Prostate gland (tissue), 2 donors: ENCODE data around the gene MUC12.
"Not testable (repeated sequence)": the region's sequence is repeated elsewhere in the genome, so short reads cannot be mapped to it uniquely, and the experiment has no call there.

ENCODE experiments used
- POLR2A ChIP-seq: fragments of 450-650 bp; IDR thresholded peaks from one replicate; pipeline ENCODE4 v1.6.1; 2016; ENCODE audit warnings: antibody characterized with exemption, mild to moderate bottlenecking
- TF ChIP-seq, protein P1 (sequence below), 4 experiments: fragments of 200-600 bp in 2 of 4; fragments of 450-650 bp in 2 of 4; sonication (generic) in 2 of 4; IDR thresholded peaks; 1 replicate in 3 of 4; 2 replicates in 1 of 4; pipeline ENCODE4 v1.5.1; 2016 to 2019; ENCODE audit warnings: antibody characterized with exemption in 4 of 4, mild to moderate bottlenecking in 2 of 4, moderate library complexity in 2 of 4

DNA sequence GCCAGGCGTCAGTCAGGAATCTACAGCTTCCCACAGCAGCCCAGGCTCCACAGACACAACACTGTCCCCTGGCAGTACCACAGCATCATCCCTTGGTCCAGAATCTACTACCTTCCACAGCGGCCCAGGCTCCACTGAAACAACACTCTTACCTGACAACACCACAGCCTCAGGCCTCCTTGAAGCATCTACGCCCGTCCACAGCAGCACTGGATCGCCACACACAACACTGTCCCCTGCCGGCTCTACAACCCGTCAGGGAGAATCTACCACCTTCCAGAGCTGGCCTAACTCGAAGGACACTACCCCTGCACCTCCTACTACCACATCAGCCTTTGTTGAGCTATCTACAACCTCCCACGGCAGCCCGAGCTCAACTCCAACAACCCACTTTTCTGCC is 30.7 kb downstream of the MUC12 start:
- TF ChIP-seq, protein P1, sequence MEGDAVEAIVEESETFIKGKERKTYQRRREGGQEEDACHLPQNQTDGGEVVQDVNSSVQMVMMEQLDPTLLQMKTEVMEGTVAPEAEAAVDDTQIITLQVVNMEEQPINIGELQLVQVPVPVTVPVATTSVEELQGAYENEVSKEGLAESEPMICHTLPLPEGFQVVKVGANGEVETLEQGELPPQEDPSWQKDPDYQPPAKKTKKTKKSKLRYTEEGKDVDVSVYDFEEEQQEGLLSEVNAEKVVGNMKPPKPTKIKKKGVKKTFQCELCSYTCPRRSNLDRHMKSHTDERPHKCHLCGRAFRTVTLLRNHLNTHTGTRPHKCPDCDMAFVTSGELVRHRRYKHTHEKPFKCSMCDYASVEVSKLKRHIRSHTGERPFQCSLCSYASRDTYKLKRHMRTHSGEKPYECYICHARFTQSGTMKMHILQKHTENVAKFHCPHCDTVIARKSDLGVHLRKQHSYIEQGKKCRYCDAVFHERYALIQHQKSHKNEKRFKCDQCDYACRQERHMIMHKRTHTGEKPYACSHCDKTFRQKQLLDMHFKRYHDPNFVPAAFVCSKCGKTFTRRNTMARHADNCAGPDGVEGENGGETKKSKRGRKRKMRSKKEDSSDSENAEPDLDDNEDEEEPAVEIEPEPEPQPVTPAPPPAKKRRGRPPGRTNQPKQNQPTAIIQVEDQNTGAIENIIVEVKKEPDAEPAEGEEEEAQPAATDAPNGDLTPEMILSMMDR (IDR thresholded peaks at IDR 0.05) = not testable (repeated sequence)
- TF ChIP-seq POLR2A = not testable (repeated sequence)
